SK-N-SH treated with all-trans-retinoic acid at 6 μM for 48 hours (cell line): Measurements from ENCODE around the gene PRKRIP1.

Experiments used
- ATAC-seq: fragments of 200-7000 bp; cut with Tn5 transposase; 3 replicates; pipeline ENCODE4 v1.9.1; 2020; ENCODE audit warnings: mild to moderate bottlenecking, moderate library complexity
- ARNTL ChIP-seq: fragments of 450-650 bp; formaldehyde crosslinking; IDR thresholded peaks from 2 replicates; pipeline ENCODE4 v1.5.0; 2020; ENCODE audit warnings: low read depth, mild to moderate bottlenecking, moderate library complexity, borderline replicate concordance
- BACH2 ChIP-seq: fragments of 250-450 bp; sonication (Bioruptor Pico); IDR thresholded peaks from 2 replicates; pipeline ENCODE4 v1.9.0; 2021; ENCODE audit warnings: mild to moderate bottlenecking, borderline replicate concordance
- CREB5 ChIP-seq: fragments of 250-450 bp; sonication (Bioruptor Pico); IDR thresholded peaks from 2 replicates; pipeline ENCODE4 v1.5.1; 2020; ENCODE audit warnings: low read depth, mild to moderate bottlenecking, moderate library complexity
- CSRNP3 ChIP-seq: fragments of 250-450 bp; sonication (Bioruptor Pico); IDR thresholded peaks from 2 replicates; pipeline ENCODE4 v1.5.1; 2021; ENCODE audit warnings: mild to moderate bottlenecking, moderate library complexity
- GLIS3 ChIP-seq: fragments of 250-450 bp; sonication (Bioruptor Pico); IDR thresholded peaks from 2 replicates; pipeline ENCODE4 v1.5.0; 2020; ENCODE audit warnings: mild to moderate bottlenecking, moderate library complexity
- ISL1 ChIP-seq: fragments of 250-450 bp; sonication (Bioruptor Pico); IDR thresholded peaks from 2 replicates; pipeline ENCODE4 v2.1.2; 2022; ENCODE audit warnings: mild to moderate bottlenecking, moderate library complexity
- OSR1 ChIP-seq: fragments of 250-450 bp; sonication (Bioruptor Pico); IDR thresholded peaks from 2 replicates; pipeline ENCODE4 v1.8.0; 2022; ENCODE audit warnings: moderate library complexity, mild to moderate bottlenecking, inconsistent platforms
- PATZ1 ChIP-seq: fragments of 250-450 bp; sonication (Bioruptor Pico); IDR thresholded peaks from 2 replicates; pipeline ENCODE4 v1.8.0; 2020; ENCODE audit warnings: mild to moderate bottlenecking, moderate library complexity, borderline replicate concordance
- POU6F1 ChIP-seq: fragments of 250-450 bp; sonication (Bioruptor Pico); IDR thresholded peaks from 2 replicates; pipeline ENCODE4 v1.8.0; 2021; ENCODE audit warnings: low read depth, mild to moderate bottlenecking, moderate library complexity, borderline replicate concordance
- RARB ChIP-seq: fragments of 250-450 bp; sonication (Bioruptor Pico); IDR thresholded peaks from 2 replicates; pipeline ENCODE4 v1.8.0; 2021; ENCODE audit warnings: mild to moderate bottlenecking, moderate library complexity
- SNAI2 ChIP-seq: fragments of 250-450 bp; sonication (Bioruptor Pico); IDR thresholded peaks from 2 replicates; pipeline ENCODE4 v1.5.0; 2020; ENCODE audit warnings: mild to moderate bottlenecking, moderate library complexity
- TCF4 ChIP-seq: fragments of 250-450 bp; sonication (Bioruptor Pico); IDR thresholded peaks from 2 replicates; pipeline ENCODE4 v1.8.0; 2021; ENCODE audit warnings: mild to moderate bottlenecking, moderate library complexity, borderline replicate concordance
- TOX ChIP-seq: fragments of 250-450 bp; sonication (Bioruptor Pico); IDR thresholded peaks from 2 replicates; pipeline ENCODE4 v1.8.0; 2021; ENCODE audit warnings: mild to moderate bottlenecking, moderate library complexity, borderline replicate concordance
- TSHZ2 ChIP-seq: fragments of 250-450 bp; sonication (Bioruptor Pico); IDR thresholded peaks from 2 replicates; pipeline ENCODE4 v1.5.0; 2020; ENCODE audit warnings: mild to moderate bottlenecking, moderate library complexity
- ZC3H10 ChIP-seq: fragments of 250-450 bp; sonication (Bioruptor Pico); IDR thresholded peaks from 2 replicates; pipeline ENCODE4 v1.5.1; 2021; ENCODE audit warnings: mild to moderate bottlenecking, moderate library complexity
- ZFP3 ChIP-seq: fragments of 250-450 bp; sonication (Bioruptor Pico); IDR thresholded peaks from 2 replicates; pipeline ENCODE4 v1.5.0; 2020; ENCODE audit warnings: mild to moderate bottlenecking, moderate library complexity
- ZFP30 ChIP-seq: fragments of 450-650 bp; formaldehyde crosslinking; IDR thresholded peaks from 2 replicates; pipeline ENCODE4 v1.5.0; 2022; ENCODE audit warnings: mild to moderate bottlenecking, moderate library complexity
- ZNF565 ChIP-seq: fragments of 450-650 bp; formaldehyde crosslinking; conservative IDR thresholded peaks from 2 replicates; pipeline ENCODE4 v1.5.0; 2020; ENCODE audit warnings: low read depth, mild to moderate bottlenecking, moderate library complexity
- ZNF70 ChIP-seq: fragments of 450-650 bp; formaldehyde crosslinking; IDR thresholded peaks from 2 replicates; pipeline ENCODE4 v1.5.0; 2020; ENCODE audit warnings: mild to moderate bottlenecking, moderate library complexity
- ZNF8 ChIP-seq: fragments of 450-650 bp; formaldehyde crosslinking; IDR thresholded peaks from 2 replicates; pipeline ENCODE4 v1.5.0; 2020; ENCODE audit warnings: mild to moderate bottlenecking, moderate library complexity

The PRKRIP1 gene

GRCh38 chr7:102424129-102424551, 28.0 kb downstream of the PRKRIP1 start (continued):
- TF ChIP-seq CSRNP3: no peak

GRCh38 chr7:102424787-102425218, 28.6 kb downstream of the PRKRIP1 start:
- TF ChIP-seq CSRNP3 (no peak), ARNTL (CRISPR knock-in tag) (no peak), RARB (CRISPR knock-in tag) (no peak), TCF4 (no peak), SNAI2 (no peak), ZFP30 (no peak), TSHZ2 (no peak), ZC3H10 (CRISPR knock-in tag) (no peak), ZNF70 (CRISPR knock-in tag) (no peak), ZFP3 (CRISPR knock-in tag) (no peak), TOX (no peak), POU6F1 (CRISPR knock-in tag) (no peak), GLIS3 (CRISPR knock-in tag) (no peak), OSR1 (no peak), CREB5 (CRISPR knock-in tag) (no peak), ZNF565 (no peak), ISL1 (CRISPR knock-in tag) (no peak), ZNF8 (CRISPR knock-in tag) (no peak), BACH2 (CRISPR knock-in tag) (no peak)
- TF ChIP-seq, all 23 proteins: peak for 0
- ATAC-seq: no peak

- ATAC-seq: no peak
- TF ChIP-seq ZC3H10 (CRISPR knock-in tag) (no peak), TCF4 (no peak), ZFP3 (CRISPR knock-in tag) (no peak), POU6F1 (CRISPR knock-in tag) (no peak), CREB5 (CRISPR knock-in tag) (no peak), BACH2 (CRISPR knock-in tag) (no peak), ZNF70 (CRISPR knock-in tag) (no peak), GLIS3 (CRISPR knock-in tag) (no peak), PATZ1 (CRISPR knock-in tag) (no peak), CSRNP3 (no peak)
Measured at GRCh38 chr7:102425639-102426267, 29.6 kb downstream of the PRKRIP1 start.
